GM12878 (cell line): ENCODE measurements around the gene ITIH6.
"Not testable (repeated sequence)": the region's sequence is repeated elsewhere in the genome, so short reads cannot be mapped to it uniquely, and the experiment has no call there.

Experiments
- BCL11A ChIP-seq: IDR thresholded peaks from 2 replicates; pipeline ENCODE4 v1.6.1; 2011; ENCODE audit warnings: low read depth, low read length
- TF ChIP-seq, protein P1 (sequence below), 3 experiments: IDR thresholded peaks in 2 of 3; conservative IDR thresholded peaks in 1 of 3; 2 replicates each; pipeline ENCODE4 v1.5.1; 2011; ENCODE audit warnings: low read depth in 3 of 3, low read length in 3 of 3, mild to moderate bottlenecking in 3 of 3, control low read depth in 2 of 3, moderate library complexity in 2 of 3, inconsistent platforms in 1 of 3, mixed read lengths in 1 of 3; ENCODE audit not compliant: control insufficient read depth in 2 of 3, insufficient read depth in 1 of 3; ENCODE audit errors: extremely low read depth in 1 of 3

DNA sequence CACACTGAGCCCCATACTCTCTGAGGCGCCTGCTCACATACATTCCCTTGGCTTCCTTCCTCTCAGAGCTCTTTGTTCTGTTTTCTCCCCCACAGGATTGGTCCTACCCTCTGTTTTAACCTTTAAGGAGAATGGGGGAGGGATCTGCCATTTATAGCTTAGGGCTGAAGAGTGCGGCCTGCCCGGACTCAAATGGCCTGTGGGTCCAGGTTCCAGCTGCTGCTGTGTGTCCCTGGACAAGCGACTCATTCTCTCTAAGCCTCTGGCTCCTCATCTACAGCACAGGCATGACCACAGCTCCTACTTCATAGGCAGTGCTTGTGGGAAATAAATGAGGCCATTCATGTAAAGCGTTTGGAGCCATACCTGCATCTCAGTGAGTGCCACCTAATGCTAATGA lies 8.7 kb downstream of the ITIH6 start:
- TF ChIP-seq, protein P1, sequence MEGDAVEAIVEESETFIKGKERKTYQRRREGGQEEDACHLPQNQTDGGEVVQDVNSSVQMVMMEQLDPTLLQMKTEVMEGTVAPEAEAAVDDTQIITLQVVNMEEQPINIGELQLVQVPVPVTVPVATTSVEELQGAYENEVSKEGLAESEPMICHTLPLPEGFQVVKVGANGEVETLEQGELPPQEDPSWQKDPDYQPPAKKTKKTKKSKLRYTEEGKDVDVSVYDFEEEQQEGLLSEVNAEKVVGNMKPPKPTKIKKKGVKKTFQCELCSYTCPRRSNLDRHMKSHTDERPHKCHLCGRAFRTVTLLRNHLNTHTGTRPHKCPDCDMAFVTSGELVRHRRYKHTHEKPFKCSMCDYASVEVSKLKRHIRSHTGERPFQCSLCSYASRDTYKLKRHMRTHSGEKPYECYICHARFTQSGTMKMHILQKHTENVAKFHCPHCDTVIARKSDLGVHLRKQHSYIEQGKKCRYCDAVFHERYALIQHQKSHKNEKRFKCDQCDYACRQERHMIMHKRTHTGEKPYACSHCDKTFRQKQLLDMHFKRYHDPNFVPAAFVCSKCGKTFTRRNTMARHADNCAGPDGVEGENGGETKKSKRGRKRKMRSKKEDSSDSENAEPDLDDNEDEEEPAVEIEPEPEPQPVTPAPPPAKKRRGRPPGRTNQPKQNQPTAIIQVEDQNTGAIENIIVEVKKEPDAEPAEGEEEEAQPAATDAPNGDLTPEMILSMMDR (IDR thresholded peaks at IDR 0.05 in 2 of 3, conservative IDR thresholded peaks at IDR 0.05 in 1 of 3; ENCODE audit: control insufficient read depth in 2 of 3, extremely low read depth in 1 of 3, insufficient read depth in 1 of 3, low read depth in 3 of 3, low read length in 3 of 3): not testable (repeated sequence)
- not testable (repeated sequence) for TF ChIP-seq BCL11A
